Endothelial cell of umbilical vein (primary cell): ENCODE results near the gene SEPTIN7. TPM values are rescaled to one million over a fixed set of nuclear protein-coding genes. Genes with fewer than 3 reads are reported as not detected.

ENCODE experiments used
- BruUV-seq: library from RNA; stranded (reverse); fragments of 400-500 nt; replicated peaks from 2 replicates; lab custom pipeline; 2021; lab: Mats Ljungman, UMichigan
- CTCF ChIA-PET: fragments of 300-600, 350-600 bp; sonication (Branson Sonifier 250); formaldehyde crosslinking; loops from one replicate; lab custom pipeline; 2021; ENCODE audit warnings: antibody characterized with exemption, inconsistent platforms; lab: Charles Lee
- POLR2A ChIA-PET: fragments of 300-600, 350-600 bp; sonication (Branson Sonifier 250); formaldehyde crosslinking; loops from one replicate; lab custom pipeline; 2021; ENCODE audit warnings: antibody characterized with exemption, inconsistent platforms; lab: Charles Lee
- DNase-seq: peaks from one replicate; pipeline ENCODE4 v3.0.0-alpha.2; 2011; ENCODE audit warnings: low read depth, low spot score
- FAIRE-seq: peaks from 2 replicates; lab custom pipeline; 2011; peaks lifted over from hg19 to GRCh38; lab: Jason Lieb, UNC
- H2AFZ ChIP-seq: 2 replicates; pipeline ENCODE4 v1.6.0; 2012; ENCODE audit warnings: low read depth, low read length, control low read depth, inconsistent platforms
- H3K27ac ChIP-seq: 2 replicates; pipeline ENCODE4 v1.5.1; 2011; ENCODE audit warnings: low read depth, mild to moderate bottlenecking, control low read depth, low read length, moderate library complexity; ENCODE audit not compliant: insufficient read depth
- H3K27me3 ChIP-seq, 2 experiments: 2 replicates each; pipeline versions ENCODE4 v1.6.0 to v1.6.1; 2011; ENCODE audit warnings: low read length in 2 of 2, mixed read lengths in 1 of 2; ENCODE audit not compliant: control insufficient read depth in 2 of 2, insufficient read depth in 2 of 2
- H3K36me3 ChIP-seq, 2 experiments: 2 replicates in 1 of 2; 3 replicates in 1 of 2; pipeline ENCODE4 v1.5.1; 2011; ENCODE audit warnings: low read length in 2 of 2, mild to moderate bottlenecking in 1 of 2, moderate library complexity in 1 of 2; ENCODE audit not compliant: control insufficient read depth in 2 of 2, insufficient read depth in 2 of 2; ENCODE audit errors: extremely low read depth in 1 of 2
- H3K4me1 ChIP-seq: 3 replicates; pipeline ENCODE4 v1.5.1; 2011; ENCODE audit warnings: mild to moderate bottlenecking, low read length; ENCODE audit not compliant: control insufficient read depth, insufficient read depth; ENCODE audit errors: extremely low read depth
- H3K4me2 ChIP-seq: 2 replicates; pipeline ENCODE4 v1.6.1; 2011; ENCODE audit warnings: low read length, control low read depth, mixed read lengths; ENCODE audit not compliant: insufficient read depth
- H3K4me3 ChIP-seq, 3 experiments: fragments of 200-600 bp in 1 of 3; sonication (generic), shearing (Covaris generic) in 1 of 3; replicated peaks in 1 of 3; 2 replicates each; pipeline ENCODE4 v1.5.1; 2011 to 2016; ENCODE audit warnings: control low read depth in 3 of 3, low read length in 3 of 3, mild to moderate bottlenecking in 2 of 3, inconsistent platforms in 1 of 3, low read depth in 1 of 3, moderate library complexity in 1 of 3; ENCODE audit not compliant: insufficient read depth in 1 of 3
- H3K79me2 ChIP-seq: 2 replicates; pipeline ENCODE4 v1.6.0; 2012; ENCODE audit warnings: low read length, inconsistent platforms; ENCODE audit not compliant: control insufficient read depth, insufficient read depth
- H3K9ac ChIP-seq: replicated peaks from 2 replicates; pipeline ENCODE3; 2011; ENCODE audit warnings: low read length, control low read depth; ENCODE audit not compliant: insufficient read depth; ENCODE audit errors: extremely low read depth
- H3K9me1 ChIP-seq: replicated peaks from 3 replicates; pipeline ENCODE4 v1.6.0; 2011; ENCODE audit warnings: mild to moderate bottlenecking, low read length; ENCODE audit not compliant: control insufficient read depth, insufficient read depth; ENCODE audit errors: extremely low read depth
- H3K9me3 ChIP-seq: replicated peaks from 2 replicates; pipeline ENCODE4 v1.5.1; 2012; ENCODE audit warnings: low read length, inconsistent platforms; ENCODE audit not compliant: control insufficient read depth, insufficient read depth
- H4K20me1 ChIP-seq: replicated peaks from 2 replicates; pipeline ENCODE3; 2011; ENCODE audit warnings: mild to moderate bottlenecking, low read length; ENCODE audit not compliant: control insufficient read depth, insufficient read depth; ENCODE audit errors: extremely low read depth
- EZH2 ChIP-seq: IDR thresholded peaks from 2 replicates; pipeline ENCODE4 v1.6.1; 2012; ENCODE audit warnings: borderline replicate concordance, low read depth, mild to moderate bottlenecking, moderate library complexity, low read length, inconsistent platforms; ENCODE audit not compliant: severe bottlenecking
- FOS ChIP-seq: IDR thresholded peaks from 2 replicates; pipeline ENCODE4 v1.6.1; 2011; ENCODE audit warnings: mild to moderate bottlenecking, low read length, moderate library complexity, borderline replicate concordance; ENCODE audit not compliant: insufficient read depth
- GATA2 ChIP-seq: IDR thresholded peaks from 2 replicates; pipeline ENCODE4 v1.7.0; 2011; ENCODE audit warnings: low read depth, mild to moderate bottlenecking, moderate library complexity, mixed read lengths, low read length; ENCODE audit not compliant: insufficient read length, insufficient read depth
- JUN ChIP-seq: IDR thresholded peaks from 2 replicates; pipeline ENCODE4 v1.6.1; 2011; ENCODE audit warnings: borderline replicate concordance, low read depth; ENCODE audit not compliant: insufficient read length, insufficient read depth
- MYC ChIP-seq: IDR thresholded peaks from one replicate; pipeline ENCODE4 v1.6.1; 2011; ENCODE audit warnings: mild to moderate bottlenecking, low read depth, low read length
- POLR2A ChIP-seq: IDR thresholded peaks from 2 replicates; pipeline ENCODE4 v1.6.1; 2012; ENCODE audit warnings: low read depth, mild to moderate bottlenecking, control low read depth, low read length
- POLR2AphosphoS5 ChIP-seq: IDR thresholded peaks from 2 replicates; pipeline ENCODE4 v1.6.1; 2012; ENCODE audit warnings: low read depth, mild to moderate bottlenecking, control low read depth, low read length, moderate library complexity; ENCODE audit not compliant: insufficient read depth
- dilution Hi-C: fragments of 300-500 bp; cut with MboI; formaldehyde crosslinking; loops from one replicate; pipeline ENCODE4 v1.15.0; 2019; ENCODE audit warnings: low sequenced_read_pairs; ENCODE audit not compliant: extremely low pct_ligation_motif_present
- intact Hi-C: fragments of 100-400 bp; cut with micrococcal nuclease; formaldehyde crosslinking; loops from one replicate; pipeline ENCODE4 v1.10.0; 2022
- polyA plus RNA-seq, 4 experiments: library from polyadenylated mRNA; depleted of rRNA in 3 of 4; stranded (reverse) in 3 of 4; unstranded in 1 of 4; fragments of >200 nt; gene quantifications; 2 replicates each; pipeline versions ENCODE4 v1.2.1 to v1.2.3, GENCODE V29; 2011 to 2012; ENCODE audit warnings: missing spikeins in 1 of 4
- total RNA-seq: library from RNA; stranded (reverse); gene quantifications from 2 replicates; pipeline ENCODE4 v1.2.3, GENCODE V29; 2021
- TF ChIP-seq, protein P1 (sequence below): IDR thresholded peaks from 2 replicates; pipeline ENCODE4 v1.6.1; 2011; ENCODE audit not compliant: insufficient read depth, insufficient read length
- TF ChIP-seq, protein P2 (sequence below), 2 donors: IDR thresholded peaks; 1 replicate in 1 of 2; 2 replicates in 1 of 2; pipeline ENCODE4 v1.5.1; 2011; ENCODE audit warnings: low read length in 2 of 2, mild to moderate bottlenecking in 2 of 2, moderate library complexity in 2 of 2, control low read depth in 1 of 2, inconsistent platforms in 1 of 2, low read depth in 1 of 2; ENCODE audit not compliant: insufficient read depth in 1 of 2; ENCODE audit errors: extremely low read depth in 1 of 2

SEPTIN7 gene
- total and polyA plus RNA-seq, 2 donors (not counting 3 experiments of a cell fraction or from before 2014, with no cell fraction given): 73.6 to 228 TPM

DNA sequence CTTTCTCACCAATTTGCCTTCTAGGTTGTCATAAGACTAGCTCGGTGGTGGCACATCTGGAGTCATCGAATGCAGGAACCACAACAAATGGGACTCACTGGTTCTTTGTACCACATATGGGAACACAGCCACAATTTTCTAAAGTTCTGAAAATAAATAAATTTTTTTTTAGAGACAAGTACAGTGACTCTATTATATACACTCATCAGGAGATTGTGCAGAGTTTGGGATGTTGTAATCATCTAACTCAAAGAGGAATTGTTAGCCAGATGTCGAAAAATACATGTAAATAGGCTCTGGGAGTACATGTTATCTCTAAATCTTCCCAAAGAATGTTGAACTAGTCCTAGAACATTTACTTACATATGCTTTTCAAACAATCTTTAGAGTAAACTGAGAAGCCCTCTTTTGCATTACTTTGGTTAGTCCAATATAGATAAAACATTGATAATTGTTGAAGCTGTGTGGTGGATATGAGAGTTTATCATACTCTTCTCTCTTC, 19.6 kb upstream of the SEPTIN7 start:
- Histone ChIP-seq H3K9ac (no peak overlapping the region), H3K9me1 (no peaks in the 10 kb centered on the region), H3K4me3 (no peak overlapping the region), H3K4me1 (no peaks in the 10 kb centered on the region), H3K79me2 (no peaks in the 10 kb centered on the region), H3K36me3 (no peaks in the 10 kb centered on the region), H3K27me3 (peaks cover 5 to 6% of the 10 kb centered on the region in 2 experiments), H4K20me1 (no peaks in the 10 kb centered on the region), H3K9me3 (no peaks in the 10 kb centered on the region), H2AFZ (no peak overlapping the region), H3K4me2 (no peak overlapping the region), H3K27ac (no peak overlapping the region)
- FAIRE-seq: no peak
- TF ChIP-seq EZH2 (no peak), FOS (no peak), POLR2A (no peak), MYC (no peak), POLR2AphosphoS5 (no peak), GATA2 (no peak), JUN (no peak)
- TF ChIP-seq, protein P1, sequence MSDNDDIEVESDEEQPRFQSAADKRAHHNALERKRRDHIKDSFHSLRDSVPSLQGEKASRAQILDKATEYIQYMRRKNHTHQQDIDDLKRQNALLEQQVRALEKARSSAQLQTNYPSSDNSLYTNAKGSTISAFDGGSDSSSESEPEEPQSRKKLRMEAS: no peak
- TF ChIP-seq, protein P2, sequence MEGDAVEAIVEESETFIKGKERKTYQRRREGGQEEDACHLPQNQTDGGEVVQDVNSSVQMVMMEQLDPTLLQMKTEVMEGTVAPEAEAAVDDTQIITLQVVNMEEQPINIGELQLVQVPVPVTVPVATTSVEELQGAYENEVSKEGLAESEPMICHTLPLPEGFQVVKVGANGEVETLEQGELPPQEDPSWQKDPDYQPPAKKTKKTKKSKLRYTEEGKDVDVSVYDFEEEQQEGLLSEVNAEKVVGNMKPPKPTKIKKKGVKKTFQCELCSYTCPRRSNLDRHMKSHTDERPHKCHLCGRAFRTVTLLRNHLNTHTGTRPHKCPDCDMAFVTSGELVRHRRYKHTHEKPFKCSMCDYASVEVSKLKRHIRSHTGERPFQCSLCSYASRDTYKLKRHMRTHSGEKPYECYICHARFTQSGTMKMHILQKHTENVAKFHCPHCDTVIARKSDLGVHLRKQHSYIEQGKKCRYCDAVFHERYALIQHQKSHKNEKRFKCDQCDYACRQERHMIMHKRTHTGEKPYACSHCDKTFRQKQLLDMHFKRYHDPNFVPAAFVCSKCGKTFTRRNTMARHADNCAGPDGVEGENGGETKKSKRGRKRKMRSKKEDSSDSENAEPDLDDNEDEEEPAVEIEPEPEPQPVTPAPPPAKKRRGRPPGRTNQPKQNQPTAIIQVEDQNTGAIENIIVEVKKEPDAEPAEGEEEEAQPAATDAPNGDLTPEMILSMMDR (IDR thresholded peaks at IDR 0.05; ENCODE audit: extremely low read depth in 1 of 2, insufficient read depth in 1 of 2, low read depth in 1 of 2, low read length in 2 of 2): no peak
- POLR2A ChIA-PET: no interaction called here
- intact Hi-C loops: no loop called here
- no peak for DNase-seq
- dilution Hi-C loops: no loop called here
- CTCF ChIA-PET: no interaction called here
- no TSS peak for BruUV-seq
